NCI-H446 (cell line): ENCODE measurements around the gene ADAP2.
"Not testable (repeated sequence)": the region's sequence is repeated elsewhere in the genome, so short reads cannot be mapped to it uniquely, and the experiment has no call there.

Experiments
- DNase-seq, 2 experiments: peaks; one replicate each; lab custom pipeline; 2025; lab: John Stamatoyannopoulos, UW

ADAP2 gene

GRCh38 chr17:30930495-30930894 lies 8.8 kb downstream of the ADAP2 start:
- DNase-seq: no peak

DNA sequence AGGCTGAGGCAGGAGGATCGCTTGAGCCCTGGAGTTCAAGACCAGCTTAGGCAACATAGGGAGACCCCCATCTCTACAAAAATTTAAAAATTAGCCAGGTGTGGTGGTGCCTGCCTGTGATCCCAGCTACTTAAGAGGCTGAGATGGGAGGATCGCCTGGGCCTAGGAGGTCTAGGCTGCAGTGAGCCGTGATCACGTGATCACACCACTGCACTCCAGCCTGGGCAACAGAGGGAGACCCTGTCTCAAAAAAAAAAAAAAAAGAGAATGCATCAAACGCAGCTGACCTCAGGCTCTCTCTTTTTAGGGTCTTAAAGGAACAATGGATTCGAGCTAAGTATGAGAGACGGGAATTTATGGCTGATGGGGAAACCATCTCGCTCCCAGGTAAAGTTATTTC lies 9.8 kb downstream of the ADAP2 start:
- not testable (repeated sequence) for DNase-seq

- DNase-seq: no peak
Measured at GRCh38 chr17:30933966-30934365, 12.2 kb downstream of the ADAP2 start.

GRCh38 chr17:30939051-30939689 lies 17.4 kb downstream of the ADAP2 start:
- no peak for DNase-seq

- DNase-seq: no peak
Measured at GRCh38 chr17:30942308-30943079, 20.7 kb downstream of the ADAP2 start.

DNA sequence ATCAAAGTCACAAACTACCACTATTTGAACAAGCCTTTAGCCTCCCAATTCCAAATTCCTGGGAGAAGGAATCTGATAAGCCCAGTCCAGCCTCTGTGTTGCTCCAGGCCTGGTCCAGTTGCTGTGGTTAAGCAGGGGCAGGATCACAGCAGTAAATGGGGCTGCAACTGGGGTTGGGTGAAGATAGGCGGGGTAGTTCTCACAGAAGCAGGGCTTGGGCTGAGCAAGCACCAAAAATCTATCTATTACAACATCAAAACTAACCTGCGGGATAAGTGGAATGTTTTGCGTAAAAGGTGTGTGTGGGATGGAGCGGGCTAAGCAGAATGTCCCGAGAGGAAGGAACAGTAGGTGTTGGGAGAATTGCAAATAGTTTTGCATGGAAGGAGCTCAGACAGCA lies 26.1 kb downstream of the ADAP2 start:
- DNase-seq: no peak

DNA sequence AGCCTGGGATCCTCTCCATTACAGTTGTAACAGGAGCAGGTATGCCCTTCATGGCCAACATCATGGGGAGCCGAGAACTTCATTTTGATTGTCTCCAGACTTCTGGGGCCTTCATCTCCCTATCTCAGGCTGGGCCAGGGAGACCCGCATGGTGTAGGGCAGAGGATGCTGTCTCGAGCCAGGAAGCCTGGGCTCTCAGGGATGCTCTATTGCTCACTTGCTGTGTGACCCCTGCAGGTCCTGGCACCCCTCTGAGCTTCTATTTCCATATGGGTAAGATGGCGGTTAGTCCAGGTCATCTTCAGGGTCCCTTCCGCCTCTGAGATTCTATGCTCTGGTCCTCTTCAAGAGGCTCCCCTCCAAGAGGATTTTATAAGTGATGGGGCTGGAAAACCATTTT lies 28.4 kb downstream of the ADAP2 start:
- DNase-seq: no peak

DNA sequence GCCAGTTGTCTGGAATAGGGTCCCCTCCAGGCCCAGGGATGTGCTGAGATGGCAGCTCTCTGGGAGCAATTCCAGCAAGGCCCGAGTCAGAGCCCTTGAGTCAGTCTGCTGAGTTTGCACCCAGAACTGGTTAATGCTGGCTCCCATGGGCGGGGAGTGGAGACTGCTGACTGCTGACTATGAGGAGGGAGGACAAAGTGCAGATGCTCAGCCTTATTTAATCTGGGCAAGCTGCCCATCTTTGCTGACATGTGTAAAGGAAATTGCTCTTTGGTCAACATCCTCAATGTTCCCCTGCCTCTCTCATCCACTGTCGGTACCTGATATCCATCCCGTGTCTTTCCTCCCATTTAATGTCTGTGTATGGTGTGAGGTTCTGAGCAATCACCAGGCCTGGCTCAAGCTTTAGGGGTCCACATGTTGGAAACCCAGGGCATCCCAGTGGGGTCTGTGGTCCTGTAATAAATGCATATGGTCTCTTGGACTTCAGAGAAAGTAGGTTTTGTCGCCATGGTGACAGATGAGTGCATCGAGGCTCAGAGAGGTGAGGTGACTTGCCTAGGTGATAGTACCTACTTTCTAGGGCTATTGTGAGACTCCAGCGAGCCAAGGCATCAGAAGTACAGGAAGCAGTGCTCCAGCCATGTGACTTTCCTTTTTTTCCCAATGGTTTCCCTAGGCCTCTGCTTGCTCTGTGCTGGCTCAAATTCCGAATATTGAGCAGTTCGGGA lies 29.1 kb downstream of the ADAP2 start:
- peak in 1 of 2 experiments; percentile 6 for DNase-seq

GRCh38 chr17:30952638-30953393 lies 31.1 kb downstream of the ADAP2 start:
- no peak for DNase-seq

- no peak for DNase-seq
Measured at GRCh38 chr17:30954046-30954830, 32.5 kb downstream of the ADAP2 start.

DNA sequence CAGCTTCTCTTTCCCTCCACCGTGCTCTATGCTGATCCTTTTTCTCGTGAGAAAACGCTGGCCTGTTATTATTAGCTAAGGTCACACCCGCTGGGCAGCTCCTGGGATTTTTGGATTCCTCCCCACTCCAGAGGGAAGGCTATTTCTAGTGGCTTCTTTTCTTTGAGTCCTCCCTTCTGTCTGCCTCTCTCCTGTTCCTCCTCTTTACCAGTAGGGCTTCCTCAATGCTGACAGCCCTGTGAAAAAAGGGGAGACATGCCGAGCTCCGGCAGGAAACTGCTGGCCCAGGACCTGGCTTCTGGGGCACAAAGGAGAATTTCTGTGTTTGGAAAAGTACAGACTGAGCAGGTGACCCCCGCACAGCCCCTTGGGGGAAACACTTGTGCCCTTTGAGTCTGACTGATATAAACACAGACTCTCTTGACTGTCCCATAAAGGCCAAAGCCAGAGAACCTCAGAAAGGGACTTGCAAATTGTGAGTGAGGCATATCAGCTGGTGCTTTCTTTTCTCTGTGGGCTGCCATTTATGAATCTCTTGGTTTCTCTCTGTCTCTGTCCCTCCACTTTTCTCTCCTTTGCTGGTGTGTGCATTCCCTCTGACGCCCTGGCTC lies 35.1 kb downstream of the ADAP2 start:
- DNase-seq: no peak

DNA sequence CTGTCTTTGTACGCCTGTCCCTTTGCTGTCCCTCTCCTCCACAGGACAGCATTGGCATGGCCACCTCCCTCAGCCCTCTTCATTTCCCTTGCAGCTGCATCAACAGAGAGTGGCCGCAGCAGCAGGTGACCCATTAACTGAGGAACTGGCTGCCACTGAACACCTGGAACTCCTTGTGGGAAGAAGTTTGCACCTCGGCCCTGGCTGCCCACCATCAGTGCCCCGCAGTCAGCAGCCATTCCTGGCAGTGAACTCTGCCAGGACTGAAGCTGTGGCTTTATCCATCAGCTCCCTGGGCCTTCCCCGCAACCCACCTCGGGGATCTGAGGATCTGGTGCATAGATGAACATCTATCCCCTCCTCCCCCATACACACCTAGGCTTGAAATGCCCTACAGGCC lies 36.0 kb downstream of the ADAP2 start:
- DNase-seq: no peak

DNA sequence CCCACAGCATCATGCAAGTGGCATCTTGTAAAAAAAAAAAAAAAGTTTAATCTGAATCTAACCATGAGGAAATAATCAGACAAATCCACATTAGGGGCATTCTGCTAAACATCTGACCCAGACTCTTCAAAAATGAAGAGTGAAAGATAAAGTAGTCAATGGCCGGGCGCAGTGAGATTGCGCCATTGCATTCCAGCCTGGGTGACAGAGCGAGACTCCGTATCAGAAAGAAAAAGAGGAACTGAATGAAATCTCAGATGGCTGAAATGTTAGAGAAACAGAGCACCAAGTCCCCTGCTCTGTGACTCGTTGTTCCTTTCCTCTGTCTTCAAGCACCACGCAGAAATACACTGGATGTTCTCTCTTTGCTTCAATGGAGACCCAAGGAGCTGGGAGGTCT lies 36.4 kb downstream of the ADAP2 start:
- DNase-seq: no peak

- no peak for DNase-seq
Measured at GRCh38 chr17:30961209-30962188, 39.8 kb downstream of the ADAP2 start.

- DNase-seq: not testable (repeated sequence)
Measured at GRCh38 chr17:30964312-30964711, 42.6 kb downstream of the ADAP2 start.

- DNase-seq: no peak
Measured at GRCh38 chr17:30964876-30965275, 43.1 kb downstream of the ADAP2 start.

- no peak for DNase-seq
Measured at GRCh38 chr17:30965686-30966085, 43.9 kb downstream of the ADAP2 start.

- not testable (repeated sequence) for DNase-seq
Measured at GRCh38 chr17:30967911-30968310, 46.2 kb downstream of the ADAP2 start.

DNA sequence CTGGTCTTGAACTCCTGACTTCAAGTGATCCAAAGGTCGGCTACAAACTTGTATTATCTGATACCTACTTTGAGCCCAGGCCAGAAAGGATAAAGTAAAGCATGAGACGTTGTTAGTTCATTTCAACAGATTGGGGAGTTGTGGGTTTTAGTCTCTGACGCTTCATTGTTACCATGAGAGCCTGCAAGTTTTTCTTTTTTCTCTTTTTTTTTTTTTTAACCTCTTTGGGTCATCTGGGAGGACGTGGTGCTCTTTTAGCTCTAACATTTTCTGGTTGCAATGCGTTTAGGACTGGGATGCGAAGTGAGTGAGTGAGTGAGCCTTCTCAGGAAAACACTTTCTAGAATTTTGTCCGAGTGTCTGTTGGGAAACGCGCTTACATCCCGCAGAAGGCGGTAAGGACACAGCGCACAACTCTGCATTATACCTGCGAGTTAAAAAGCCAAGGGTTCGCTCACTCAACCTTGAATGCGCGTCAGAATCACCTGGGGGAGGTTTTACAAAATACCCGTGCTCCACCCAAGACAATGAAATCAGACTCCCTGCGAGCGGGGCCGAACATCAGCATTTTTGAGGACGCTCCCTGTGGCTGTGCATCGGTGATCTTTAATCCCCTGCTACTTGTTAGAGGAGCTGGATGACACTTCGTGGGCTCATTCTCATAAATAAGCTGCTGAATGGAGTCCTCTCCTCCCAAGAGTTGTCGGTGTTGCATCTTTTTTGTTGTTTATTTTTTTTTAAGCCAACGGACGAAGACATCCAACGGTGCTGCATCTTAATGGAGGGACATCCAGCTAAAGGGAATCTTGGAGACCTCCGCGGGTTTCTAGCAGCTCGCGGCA lies 48.5 kb downstream of the ADAP2 start:
- DNase-seq: no peak
